GM23338 (cell line): ENCODE data around the gene LYST. TPM values are rescaled to one million over a fixed set of nuclear protein-coding genes. Genes with fewer than 3 reads are reported as not detected.

Experiments
- ATAC-seq: fragments of 200-7000 bp; cut with Tn5 transposase; 3 replicates; pipeline ENCODE4 v1.9.1; 2020
- DNase-seq: peaks from one replicate; pipeline ENCODE4 v3.0.0-alpha.2; 2015; ENCODE audit warnings: low spot score
- H2AFZ ChIP-seq: fragments of 200-600 bp; sonication (generic); 2 replicates; pipeline ENCODE4 v1.8.0; 2016; ENCODE audit warnings: antibody characterized with exemption, mild to moderate bottlenecking, moderate library complexity
- H3F3A ChIP-seq: fragments of 200-600 bp; sonication (generic); replicated peaks from 2 replicates; pipeline ENCODE4 v1.8.0; 2017; ENCODE audit warnings: antibody characterized with exemption, mixed run types, low read depth
- H3K27ac ChIP-seq: fragments of 200-600 bp; sonication (generic); 2 replicates; pipeline ENCODE4 v1.6.1; 2016; ENCODE audit warnings: low read depth
- H3K27me3 ChIP-seq: fragments of 200-600 bp; sonication (generic); 2 replicates; pipeline ENCODE4 v1.8.0; 2016; ENCODE audit warnings: mild to moderate bottlenecking, mixed run types, moderate library complexity; ENCODE audit not compliant: insufficient read depth
- H3K36me3 ChIP-seq: fragments of 200-600 bp; sonication (generic); 2 replicates; pipeline ENCODE4 v1.8.0; 2016; ENCODE audit warnings: mild to moderate bottlenecking; ENCODE audit not compliant: insufficient read depth
- H3K4me1 ChIP-seq: fragments of 200-600 bp; sonication (generic); 2 replicates; pipeline ENCODE4 v1.8.0; 2016; ENCODE audit warnings: mild to moderate bottlenecking, moderate library complexity; ENCODE audit not compliant: insufficient read depth
- H3K4me2 ChIP-seq: fragments of 200-600 bp; sonication (generic); 2 replicates; pipeline ENCODE4 v1.7.1; 2017; ENCODE audit warnings: mixed run types
- H3K4me3 ChIP-seq: fragments of 200-600 bp; sonication (generic); 2 replicates; pipeline ENCODE4 v1.6.1; 2016; ENCODE audit warnings: mixed run types
- H3K79me2 ChIP-seq: fragments of 200-600 bp; sonication (generic); replicated peaks from 2 replicates; pipeline ENCODE4 v1.8.0; 2017; ENCODE audit warnings: mild to moderate bottlenecking; ENCODE audit not compliant: insufficient read depth
- H3K9me2 ChIP-seq: fragments of 200-600 bp; sonication (generic); 2 replicates; pipeline ENCODE4 v1.8.0; 2017; ENCODE audit not compliant: insufficient read depth
- H4K20me1 ChIP-seq: fragments of 200-600 bp; sonication (generic); replicated peaks from 2 replicates; pipeline ENCODE4 v1.8.0; 2017; ENCODE audit warnings: mild to moderate bottlenecking; ENCODE audit not compliant: insufficient read depth
- H3K27ac Mint-ChIP-seq: 2 replicates; pipeline ENCODE4 v1.8.0; 2020; ENCODE audit warnings: inconsistent platforms, mild to moderate bottlenecking, moderate library complexity, mixed read lengths
- H3K27me3 Mint-ChIP-seq: 3 replicates; pipeline ENCODE4 v1.8.0; 2022; ENCODE audit warnings: low read depth, mild to moderate bottlenecking, moderate library complexity, mixed read lengths, inconsistent platforms; ENCODE audit not compliant: insufficient read depth, poor library complexity
- H3K36me3 Mint-ChIP-seq: 3 replicates; pipeline ENCODE4 v1.8.0; 2021; ENCODE audit warnings: low read depth, mild to moderate bottlenecking, inconsistent platforms, moderate library complexity, mixed read lengths
- H3K4me1 Mint-ChIP-seq: 3 replicates; pipeline ENCODE4 v1.8.0; 2020; ENCODE audit warnings: mild to moderate bottlenecking, inconsistent platforms, mixed read lengths
- H3K4me3 Mint-ChIP-seq: 3 replicates; pipeline ENCODE4 v1.8.0; 2021; ENCODE audit warnings: moderate library complexity, mild to moderate bottlenecking, inconsistent platforms, mixed read lengths
- H3K9me3 Mint-ChIP-seq: 3 replicates; pipeline ENCODE4 v1.8.0; 2020; ENCODE audit warnings: moderate library complexity, mild to moderate bottlenecking, inconsistent platforms, mixed read lengths
- CREB1 ChIP-seq: fragments of 250-450 bp; sonication (Bioruptor Pico); IDR thresholded peaks from 2 replicates; pipeline ENCODE4 v1.5.0; 2020; ENCODE audit warnings: low read depth, mild to moderate bottlenecking, moderate library complexity
- CTCF ChIP-seq, 2 experiments: fragments of 200-600 bp in 1 of 2; sonication (generic) in 1 of 2; conservative IDR thresholded peaks; 2 replicates each; pipeline versions ENCODE4 v1.5.1 to v1.6.1; 2016 to 2017; ENCODE audit warnings: antibody characterized with exemption in 2 of 2, low read depth in 2 of 2, mild to moderate bottlenecking in 2 of 2, moderate library complexity in 1 of 2
- ETS1 ChIP-seq: IDR thresholded peaks from 2 replicates; pipeline ENCODE4 v1.6.1; 2016; ENCODE audit warnings: antibody characterized with exemption
- EZH2phosphoT487 ChIP-seq: fragments of 200-600 bp; sonication (generic); IDR thresholded peaks from one replicate; pipeline ENCODE4 v1.8.1; 2018; ENCODE audit warnings: antibody characterized with exemption; ENCODE audit not compliant: unreplicated experiment
- NANOG ChIP-seq: IDR thresholded peaks from 2 replicates; pipeline ENCODE4 v1.6.1; 2016; ENCODE audit warnings: antibody characterized with exemption, borderline replicate concordance
- POLR2AphosphoS5 ChIP-seq: IDR thresholded peaks from 2 replicates; pipeline ENCODE4 v1.6.1; 2016; ENCODE audit warnings: antibody characterized with exemption, low read depth
- REST ChIP-seq: IDR thresholded peaks from one replicate; pipeline ENCODE4 v1.6.1; 2018; ENCODE audit warnings: antibody characterized with exemption; ENCODE audit not compliant: unreplicated experiment
- ZNF114 ChIP-seq: fragments of 250-450 bp; sonication (Bioruptor Pico); IDR thresholded peaks from 2 replicates; pipeline ENCODE4 v1.5.0; 2020; ENCODE audit warnings: mild to moderate bottlenecking, moderate library complexity
- ZNF462 ChIP-seq: fragments of 250-450 bp; sonication (Bioruptor Pico); IDR thresholded peaks from 2 replicates; pipeline ENCODE4 v1.5.0; 2020; ENCODE audit warnings: mild to moderate bottlenecking, moderate library complexity
- polyA plus RNA-seq: library from polyadenylated mRNA; unstranded; fragments of >200 nt; fragmentation: Nextera tagmentation; extraction: Ambion mirVana; gene quantifications from 2 replicates; pipeline ENCODE4 v1.2.1, GENCODE V29; 2016
- total RNA-seq: library from RNA; depleted of rRNA; stranded (reverse); fragments of >200 nt; shearing (Covaris generic); gene quantifications from 2 replicates; pipeline ENCODE4 v1.2.3, GENCODE V29; 2014

The LYST gene
- total and polyA plus RNA-seq, 2 experiments from 2014 or later: 0.21 to 1.0 TPM

GRCh38 chr1:235739631-235740030 lies 127.1 kb downstream of the LYST start:
- no peak overlapping the region for H2AFZ ChIP-seq
- no peaks in the 10 kb centered on the region for H3F3A ChIP-seq
- H3K36me3 ChIP-seq: no peaks in the 10 kb centered on the region
- H3K4me1 ChIP-seq: no peaks in the 10 kb centered on the region
- Mint-ChIP-seq H3K27me3 (no peaks in the 10 kb centered on the region), H3K27ac (no peak overlapping the region), H3K9me3 (no peaks in the 10 kb centered on the region), H3K4me1 (peaks cover 4% of the 10 kb centered on the region; the same call in 2 of the 3 replicates), H3K36me3 (no peaks in the 10 kb centered on the region), H3K4me3 (no peak overlapping the region)
- H3K4me2 ChIP-seq: no peak overlapping the region
- H3K27me3 ChIP-seq: no peaks in the 10 kb centered on the region
- no peaks in the 10 kb centered on the region for H3K79me2 ChIP-seq
- H4K20me1 ChIP-seq: no peaks in the 10 kb centered on the region
- H3K9me2 ChIP-seq: no peaks in the 10 kb centered on the region
- no peak overlapping the region for H3K27ac ChIP-seq
- ATAC-seq (no peak), DNase-seq (no peak)
- no peak for TF ChIP-seq ZNF114 (CRISPR knock-in tag)
- no peak for TF ChIP-seq REST
- no peak for TF ChIP-seq EZH2phosphoT487
- H3K4me3 ChIP-seq: no peak overlapping the region

- Mint-ChIP-seq H3K27me3 (no peaks in the 10 kb centered on the region), H3K4me1 (peaks cover 4% of the 10 kb centered on the region; the same call in 2 of the 3 replicates), H3K4me3 (no peak overlapping the region), H3K27ac (no peak overlapping the region), H3K36me3 (no peaks in the 10 kb centered on the region), H3K9me3 (no peaks in the 10 kb centered on the region)
- Histone ChIP-seq H3K27ac (no peak overlapping the region), H3K36me3 (no peaks in the 10 kb centered on the region), H3K4me3 (no peak overlapping the region), H3K9me2 (no peaks in the 10 kb centered on the region), H4K20me1 (no peaks in the 10 kb centered on the region), H3K27me3 (no peaks in the 10 kb centered on the region), H3K4me2 (no peak overlapping the region), H3F3A (no peaks in the 10 kb centered on the region), H3K4me1 (no peaks in the 10 kb centered on the region), H2AFZ (no peak overlapping the region), H3K79me2 (no peaks in the 10 kb centered on the region)
- ATAC-seq (no peak), DNase-seq (no peak)
- TF ChIP-seq ZNF462 (CRISPR knock-in tag): no peak
- TF ChIP-seq CTCF (conservative IDR thresholded peaks at IDR 0.05; ENCODE audit: low read depth in 2 of 2): no peak
- TF ChIP-seq POLR2AphosphoS5: no peak
- no peak for TF ChIP-seq NANOG
- TF ChIP-seq EZH2phosphoT487: no peak
- no peak for TF ChIP-seq ETS1
- no peak for TF ChIP-seq CREB1 (CRISPR knock-in tag)
Observed at GRCh38 chr1:235739124-235739523, 127.6 kb downstream of the LYST start.
